HEK293 (cell line): ENCODE measurements around the gene FAR1.

Source experiments
- ATF2 ChIP-seq: fragments of 450-650 bp; formaldehyde crosslinking; IDR thresholded peaks from 2 replicates; pipeline ENCODE4 v1.5.1; 2016; ENCODE audit warnings: missing biosample characterization, missing genetic modification characterization, low read depth
- BCL11A ChIP-seq: fragments of 450-650 bp; formaldehyde crosslinking; IDR thresholded peaks from 2 replicates; pipeline ENCODE4 v1.5.1; 2016; ENCODE audit warnings: low read depth, missing biosample characterization, missing genetic modification characterization
- EGR2 ChIP-seq: fragments of 450-650 bp; formaldehyde crosslinking; IDR thresholded peaks from 2 replicates; pipeline ENCODE4 v1.5.1; 2016; ENCODE audit warnings: low read depth, missing biosample characterization, missing genetic modification characterization
- GFI1B ChIP-seq: fragments of 450-650 bp; formaldehyde crosslinking; IDR thresholded peaks from 2 replicates; pipeline ENCODE4 v1.5.1; 2016; ENCODE audit warnings: missing biosample characterization, missing genetic modification characterization
- GLIS2 ChIP-seq: fragments of 450-650 bp; formaldehyde crosslinking; IDR thresholded peaks from 2 replicates; pipeline ENCODE4 v1.5.1; 2016; ENCODE audit warnings: missing biosample characterization, missing genetic modification characterization
- HOXA7 ChIP-seq: sonication (generic); formaldehyde crosslinking; IDR thresholded peaks from 2 replicates; pipeline ENCODE4 v1.8.1; 2022; ENCODE audit warnings: missing genetic modification reagents, borderline replicate concordance
- KLF1 ChIP-seq: fragments of 450-650 bp; formaldehyde crosslinking; IDR thresholded peaks from 2 replicates; pipeline ENCODE4 v1.5.1; 2016; ENCODE audit warnings: missing biosample characterization, missing genetic modification characterization
- KLF8 ChIP-seq: fragments of 450-650 bp; formaldehyde crosslinking; IDR thresholded peaks from 2 replicates; pipeline ENCODE4 v1.5.1; 2016; ENCODE audit warnings: missing biosample characterization, missing genetic modification characterization
- MYNN ChIP-seq: fragments of 450-650 bp; formaldehyde crosslinking; IDR thresholded peaks from 2 replicates; pipeline ENCODE4 v1.5.1; 2016; ENCODE audit warnings: missing biosample characterization, missing genetic modification characterization, borderline replicate concordance
- REPIN1 ChIP-seq: fragments of 450-650 bp; formaldehyde crosslinking; IDR thresholded peaks from 2 replicates; pipeline ENCODE4 v1.5.1; 2017; ENCODE audit warnings: missing biosample characterization, missing genetic modification characterization, low read depth
- SCRT1 ChIP-seq: fragments of 450-650 bp; formaldehyde crosslinking; IDR thresholded peaks from 2 replicates; pipeline ENCODE4 v1.5.1; 2016; ENCODE audit warnings: missing biosample characterization, missing genetic modification characterization, borderline replicate concordance
- ZBTB11 ChIP-seq: fragments of 450-650 bp; formaldehyde crosslinking; conservative IDR thresholded peaks from 2 replicates; pipeline ENCODE4 v1.5.1; 2016; ENCODE audit warnings: low read depth, missing biosample characterization, missing genetic modification characterization
- ZBTB21 ChIP-seq: fragments of 450-650 bp; formaldehyde crosslinking; IDR thresholded peaks from 2 replicates; pipeline ENCODE4 v1.5.1; 2017; ENCODE audit warnings: missing biosample characterization, missing genetic modification characterization
- ZBTB48 ChIP-seq: fragments of 450-650 bp; formaldehyde crosslinking; IDR thresholded peaks from 2 replicates; pipeline ENCODE4 v1.5.1; 2016; ENCODE audit warnings: missing biosample characterization, missing genetic modification characterization
- ZBTB6 ChIP-seq: fragments of 450-650 bp; formaldehyde crosslinking; IDR thresholded peaks from 2 replicates; pipeline ENCODE4 v1.5.1; 2017; ENCODE audit warnings: missing biosample characterization, missing genetic modification characterization
- ZFP3 ChIP-seq: fragments of 450-650 bp; formaldehyde crosslinking; IDR thresholded peaks from 2 replicates; pipeline ENCODE4 v1.5.1; 2016; ENCODE audit warnings: low read depth, missing biosample characterization, missing genetic modification characterization
- ZNF140 ChIP-seq: fragments of 450-650 bp; formaldehyde crosslinking; IDR thresholded peaks from 2 replicates; pipeline ENCODE4 v1.5.1; 2016; ENCODE audit warnings: missing biosample characterization, missing genetic modification characterization
- ZNF148 ChIP-seq: fragments of 450-650 bp; formaldehyde crosslinking; IDR thresholded peaks from 2 replicates; pipeline ENCODE4 v1.5.0; 2017; ENCODE audit warnings: missing biosample characterization, missing genetic modification characterization, borderline replicate concordance
- ZNF214 ChIP-seq: fragments of 450-650 bp; formaldehyde crosslinking; IDR thresholded peaks from 2 replicates; pipeline ENCODE4 v1.5.1; 2017; ENCODE audit warnings: missing biosample characterization, mild to moderate bottlenecking, missing genetic modification characterization, borderline replicate concordance
- ZNF398 ChIP-seq: fragments of 450-650 bp; formaldehyde crosslinking; IDR thresholded peaks from 2 replicates; pipeline ENCODE4 v1.5.1; 2017; ENCODE audit warnings: missing biosample characterization, missing genetic modification characterization
- ZNF501 ChIP-seq: fragments of 450-650 bp; formaldehyde crosslinking; IDR thresholded peaks from 2 replicates; pipeline ENCODE4 v1.5.1; 2016; ENCODE audit warnings: missing biosample characterization, missing genetic modification characterization
- ZNF529 ChIP-seq: fragments of 450-650 bp; formaldehyde crosslinking; IDR thresholded peaks from 2 replicates; pipeline ENCODE4 v1.5.1; 2017; ENCODE audit warnings: missing genetic modification characterization, missing biosample characterization; ENCODE audit not compliant: insufficient replicate concordance
- ZNF555 ChIP-seq: fragments of 450-650 bp; formaldehyde crosslinking; conservative IDR thresholded peaks from 2 replicates; pipeline ENCODE4 v1.5.1; 2017; ENCODE audit warnings: missing biosample characterization, mild to moderate bottlenecking, missing genetic modification characterization, inconsistent platforms
- ZNF571 ChIP-seq: fragments of 450-650 bp; formaldehyde crosslinking; IDR thresholded peaks from 2 replicates; pipeline ENCODE4 v1.5.0; 2017; ENCODE audit warnings: missing biosample characterization, missing genetic modification characterization
- ZNF623 ChIP-seq: fragments of 450-650 bp; formaldehyde crosslinking; IDR thresholded peaks from 2 replicates; pipeline ENCODE4 v1.5.1; 2016; ENCODE audit warnings: missing biosample characterization, missing genetic modification characterization
- ZNF624 ChIP-seq: fragments of 450-650 bp; formaldehyde crosslinking; IDR thresholded peaks from 2 replicates; pipeline ENCODE4 v1.5.1; 2017; ENCODE audit warnings: missing biosample characterization, missing genetic modification characterization
- ZNF645 ChIP-seq: fragments of 450-650 bp; formaldehyde crosslinking; IDR thresholded peaks from 2 replicates; pipeline ENCODE4; 2016; ENCODE audit warnings: missing biosample characterization, missing genetic modification characterization
- ZNF791 ChIP-seq: fragments of 450-650 bp; formaldehyde crosslinking; IDR thresholded peaks from 2 replicates; pipeline ENCODE4 v1.5.1; 2016; ENCODE audit warnings: missing biosample characterization, missing genetic modification characterization
- ZNF837 ChIP-seq: fragments of 450-650 bp; formaldehyde crosslinking; IDR thresholded peaks from 2 replicates; pipeline ENCODE4 v1.5.1; 2016; ENCODE audit warnings: missing biosample characterization, missing genetic modification characterization

The FAR1 gene

GRCh38 chr11:13668102-13668956, at the start of gene FAR1 (continued):
- TF ChIP-seq HOXA7 (CRISPR knock-in tag) (no peak), ZBTB48 (tag by site-specific recombination) (no peak), BCL11A (tag by site-specific recombination) (no peak), ZNF624 (no peak), ZNF398 (tag by site-specific recombination) (no peak), GLIS2 (tag by site-specific recombination) (peak; percentile 96), EGR2 (tag by site-specific recombination) (no peak), ZNF140 (tag by site-specific recombination) (no peak), ZFP3 (no peak), ZBTB21 (no peak), ZNF837 (tag by site-specific recombination) (no peak), KLF8 (tag by site-specific recombination) (peak; percentile 80; the same call in 1 of the 2 replicates), GFI1B (no peak), ZNF501 (tag by site-specific recombination) (no peak), REPIN1 (tag by site-specific recombination) (no peak), ZNF645 (tag by site-specific recombination) (no peak), KLF1 (tag by site-specific recombination) (peak; percentile 83), ZNF791 (tag by site-specific recombination) (no peak), ZNF623 (tag by site-specific recombination) (no peak), ZNF148 (tag by site-specific recombination) (no peak), ZNF214 (tag by site-specific recombination) (no peak), SCRT1 (tag by site-specific recombination) (no peak), ZNF571 (tag by site-specific recombination) (no peak), ZBTB6 (no peak), ZNF529 (tag by site-specific recombination) (no peak), MYNN (tag by site-specific recombination) (no peak), ZBTB11 (tag by site-specific recombination) (no peak), ATF2 (tag by site-specific recombination) (no peak), ZNF555 (tag by site-specific recombination) (no peak)
